Right lobe of liver (tissue), 6 donors: ENCODE results near the gene HECTD1. TPM values are rescaled to one million over a fixed set of nuclear protein-coding genes. Genes with fewer than 3 reads are reported as not detected.
"Not testable (repeated sequence)": the region's sequence is repeated elsewhere in the genome, so short reads cannot be mapped to it uniquely, and the experiment has no call there.

Experiments used
- ATAC-seq, 4 donors: fragments of 200-7000 bp; cut with Tn5 transposase; one replicate each; pipeline ENCODE4 v1.9.1; 2020; ENCODE audit warnings: mild to moderate bottlenecking in 4 of 4, moderate library complexity in 4 of 4
- DNase-seq, 3 donors: peaks; one replicate each; pipeline ENCODE4 v3.0.0-alpha.2; 2020
- H3K27ac ChIP-seq, 3 donors: fragments of 200-600 bp; one replicate each; pipeline ENCODE4 v1.8.0; 2022
- H3K27me3 ChIP-seq, 2 donors: fragments of 200-600 bp; one replicate each; pipeline ENCODE4 v1.8.0; 2022
- H3K36me3 ChIP-seq, 4 donors: fragments of 200-600 bp; sonication (generic) in 1 of 4; one replicate each; pipeline versions ENCODE4 v1.5.1 to v1.8.0; 2017 to 2022; ENCODE audit warnings: control low read depth in 1 of 4
- H3K4me1 ChIP-seq, 4 donors: fragments of 200-600 bp; sonication (generic) in 1 of 4; one replicate each; pipeline versions ENCODE4 v1.5.1 to v1.8.0; 2017 to 2022; ENCODE audit warnings: control low read depth in 1 of 4
- H3K4me3 ChIP-seq, 3 donors: fragments of 200-600 bp; one replicate each; pipeline ENCODE4 v1.8.0; 2022
- H3K9me3 ChIP-seq, 4 donors: fragments of 200-600 bp; sonication (generic) in 1 of 4; one replicate each; pipeline versions ENCODE4 v1.5.1 to v1.8.0; 2017 to 2022; ENCODE audit warnings: control low read depth in 1 of 4
- CTCF ChIP-seq, 4 donors: fragments of 200-600 bp in 3 of 4; fragments of 450-650 bp in 1 of 4; IDR thresholded peaks; one replicate each; pipeline versions ENCODE4 v1.5.1 to v1.8.0; 2016 to 2022; ENCODE audit warnings: antibody characterized with exemption in 4 of 4, mild to moderate bottlenecking in 2 of 4
- POLR2A ChIP-seq: fragments of 450-650 bp; IDR thresholded peaks from one replicate; pipeline ENCODE4 v1.6.1; 2017; ENCODE audit warnings: antibody characterized with exemption, mild to moderate bottlenecking
- WGBS: methylation state at CpG from one replicate; pipeline ENCODE4 v1.1.6; 2018; ENCODE audit warnings: low coverage, low lambda C conversion rate; ENCODE audit not compliant: insufficient coverage; ENCODE audit errors: missing lambda C conversion rate; 5-methylcytosine and 5-hydroxymethylcytosine counted together
- intact Hi-C, 2 donors: fragments of 100-400 bp; cut with DNase I; formaldehyde crosslinking; loops; one replicate each; pipeline versions ENCODE4 v1.11.2 to v1.14.1; 2022
- total RNA-seq, 6 experiments: library from RNA; depleted of rRNA in 2 of 6; stranded (reverse); fragments of >200 nt in 2 of 6; fragmentation: NEBNext Ultra II Directional in 3 of 6; extraction: Animal tissue kit (Norgen Biotek cat#: 25700) in 3 of 6; gene quantifications; one replicate each; pipeline versions ENCODE4 v1.1.0 to v1.2.4, GENCODE V29; 2016 to 2023
- donor health status: DM: no; HTN: yes; CAD: no.
- donor health status: DM: no; HTN: no; CAD: no.
- donor health status: DM: no; HTN: no; CAD: no.
- donor health status: DM: no; HTN: yes; CAD: no.
- donor health status: DM: no; HTN: yes; CAD: no.

HECTD1 gene
- total RNA-seq, 6 experiments from 2014 or later = 77.2 to 167 (median 119) TPM

GRCh38 chr14:31243860-31244259, 36.3 kb upstream of the HECTD1 start:
- H3K27ac ChIP-seq = no peak overlapping the region
- H3K27me3 ChIP-seq = no peaks in the 10 kb centered on the region
- H3K4me1 ChIP-seq = no peaks in the 10 kb centered on the region
- WGBS = 77% methylated on average over 8 of the region's 8 CpGs
- no peaks in the 10 kb centered on the region for H3K36me3 ChIP-seq
- intact Hi-C loops = no loop called here
- H3K9me3 ChIP-seq = no peaks in the 10 kb centered on the region
- no peak for ATAC-seq
- no peak for DNase-seq
- H3K4me3 ChIP-seq = no peak overlapping the region
- no peak for TF ChIP-seq POLR2A
- no peak for TF ChIP-seq CTCF (IDR thresholded peaks at IDR 0.05)

GRCh38 chr14:31242161-31242940, 34.8 kb upstream of the HECTD1 start:
- DNase-seq, H3K4me1 ChIP-seq, H3K27me3 ChIP-seq, intact Hi-C loops, H3K4me3 ChIP-seq, H3K9me3 ChIP-seq, H3K36me3 ChIP-seq, H3K27ac ChIP-seq, ATAC-seq: not testable (repeated sequence)
- 89% methylated on average over 8 of the region's 10 CpGs for WGBS

GRCh38 chr14:31241450-31242114, 34.0 kb upstream of the HECTD1 start:
- 43% methylated on average over 2 of the region's 2 CpGs for WGBS
- no peak for DNase-seq
- Histone ChIP-seq H3K36me3 (no peaks in the 10 kb centered on the region), H3K4me1 (no peaks in the 10 kb centered on the region), H3K9me3 (no peaks in the 10 kb centered on the region), H3K27ac (no peak overlapping the region), H3K27me3 (no peaks in the 10 kb centered on the region), H3K4me3 (no peak overlapping the region)
- intact Hi-C loops = no loop called here
- no peak for TF ChIP-seq CTCF (IDR thresholded peaks at IDR 0.05)
- no peak for TF ChIP-seq POLR2A
- peak in 2 of 4 donors; percentile 12 to 17 for ATAC-seq

- intact Hi-C loops = no loop called here
- WGBS = 95% methylated on average over 6 of the region's 6 CpGs
- H3K4me1 ChIP-seq = no peaks in the 10 kb centered on the region
- DNase-seq (no peak), ATAC-seq (no peak)
- H3K36me3 ChIP-seq = no peaks in the 10 kb centered on the region
- no peak overlapping the region for H3K4me3 ChIP-seq
- H3K27ac ChIP-seq = no peak overlapping the region
- no peaks in the 10 kb centered on the region for H3K9me3 ChIP-seq
- H3K27me3 ChIP-seq = no peaks in the 10 kb centered on the region
- no peak for TF ChIP-seq POLR2A
- TF ChIP-seq CTCF (IDR thresholded peaks at IDR 0.05) = no peak
These were observed 32.1 kb upstream of the HECTD1 start for GRCh38 chr14:31239741-31240140.

GRCh38 chr14:31235462-31235861, 27.9 kb upstream of the HECTD1 start:
- H3K27ac ChIP-seq = no peak overlapping the region
- DNase-seq = no peak
- H3K27me3 ChIP-seq = no peaks in the 10 kb centered on the region
- H3K36me3 ChIP-seq = no peaks in the 10 kb centered on the region
- ATAC-seq = no peak
- intact Hi-C loops = no loop called here
- H3K4me3 ChIP-seq = no peak overlapping the region
- 75% methylated on average over 2 of the region's 3 CpGs for WGBS
- TF ChIP-seq CTCF (IDR thresholded peaks at IDR 0.05) (no peak), POLR2A (no peak)
- peaks cover 0 to 10% (median 0%) of the 10 kb centered on the region in 4 donors for H3K4me1 ChIP-seq
- H3K9me3 ChIP-seq = no peaks in the 10 kb centered on the region
